SH-SY5Y (cell line): ENCODE results near the gene RND3.

ENCODE experiments used
- GATA2 ChIP-seq: IDR thresholded peaks from 2 replicates; pipeline ENCODE4 v1.6.1; 2011; ENCODE audit warnings: mild to moderate bottlenecking, low read depth, low read length
- GATA3 ChIP-seq: IDR thresholded peaks from 2 replicates; pipeline ENCODE4 v1.6.1; 2011; ENCODE audit warnings: low read depth, mild to moderate bottlenecking, low read length, moderate library complexity

DNA sequence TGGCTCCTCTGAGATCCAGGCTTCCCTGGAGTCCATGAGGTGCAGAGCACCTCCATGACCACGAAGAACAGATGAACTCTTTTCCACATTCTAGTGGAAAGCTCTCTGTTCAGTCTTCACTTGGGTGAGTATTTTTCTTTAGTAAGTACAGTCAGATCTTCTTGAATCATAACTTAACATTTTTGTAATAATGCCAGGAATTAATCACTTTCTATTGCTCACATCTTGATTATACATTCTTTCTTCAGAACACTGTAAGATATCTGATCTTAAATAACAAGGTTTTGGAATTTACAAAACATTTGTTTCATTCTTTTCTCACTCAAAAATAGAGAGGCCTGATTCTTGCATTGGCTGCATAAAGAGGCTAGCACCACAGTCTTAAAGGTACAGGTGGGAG, 45.4 kb upstream of the RND3 start:
- TF ChIP-seq GATA2 = no peak
- no peak for TF ChIP-seq GATA3
